ENCODE results near the gene RIPK3.
A peak's percentile ranks its signal among the peaks of the same experiment; 100 is the strongest.

Gene RIPK3

DNA sequence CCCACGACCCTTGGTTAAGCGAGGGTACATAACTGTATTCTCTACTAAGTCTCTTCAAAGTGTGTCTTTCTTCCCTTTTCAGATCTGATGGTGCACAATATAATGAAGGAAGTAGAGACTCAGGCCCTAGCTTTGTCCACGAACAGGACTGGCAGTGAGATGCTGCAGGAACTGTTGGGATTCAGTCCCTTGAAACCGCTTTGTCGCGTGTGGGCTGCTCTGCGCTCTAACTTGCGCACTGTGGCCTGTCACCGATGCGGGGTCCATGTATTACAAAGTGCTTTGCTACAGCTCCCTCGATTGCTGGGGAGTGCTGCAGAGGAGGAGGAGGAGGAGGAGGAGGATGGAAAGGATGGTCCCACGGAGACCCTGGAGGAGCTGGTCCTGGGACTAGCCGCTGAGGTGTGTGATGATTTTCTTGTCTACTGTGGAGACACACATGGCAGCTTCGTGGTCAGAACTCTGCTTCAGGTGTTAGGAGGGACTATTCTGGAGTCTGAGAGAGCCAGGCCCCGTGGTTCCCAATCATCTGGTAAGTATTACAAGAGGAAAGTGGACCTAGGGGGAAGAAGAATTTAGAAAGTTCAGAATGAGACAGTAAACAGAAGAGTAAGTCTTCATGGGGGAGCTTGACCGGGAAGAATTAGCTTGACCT is 39.3 kb downstream of the RIPK3 start:
- DNase-seq = no peak

DNA sequence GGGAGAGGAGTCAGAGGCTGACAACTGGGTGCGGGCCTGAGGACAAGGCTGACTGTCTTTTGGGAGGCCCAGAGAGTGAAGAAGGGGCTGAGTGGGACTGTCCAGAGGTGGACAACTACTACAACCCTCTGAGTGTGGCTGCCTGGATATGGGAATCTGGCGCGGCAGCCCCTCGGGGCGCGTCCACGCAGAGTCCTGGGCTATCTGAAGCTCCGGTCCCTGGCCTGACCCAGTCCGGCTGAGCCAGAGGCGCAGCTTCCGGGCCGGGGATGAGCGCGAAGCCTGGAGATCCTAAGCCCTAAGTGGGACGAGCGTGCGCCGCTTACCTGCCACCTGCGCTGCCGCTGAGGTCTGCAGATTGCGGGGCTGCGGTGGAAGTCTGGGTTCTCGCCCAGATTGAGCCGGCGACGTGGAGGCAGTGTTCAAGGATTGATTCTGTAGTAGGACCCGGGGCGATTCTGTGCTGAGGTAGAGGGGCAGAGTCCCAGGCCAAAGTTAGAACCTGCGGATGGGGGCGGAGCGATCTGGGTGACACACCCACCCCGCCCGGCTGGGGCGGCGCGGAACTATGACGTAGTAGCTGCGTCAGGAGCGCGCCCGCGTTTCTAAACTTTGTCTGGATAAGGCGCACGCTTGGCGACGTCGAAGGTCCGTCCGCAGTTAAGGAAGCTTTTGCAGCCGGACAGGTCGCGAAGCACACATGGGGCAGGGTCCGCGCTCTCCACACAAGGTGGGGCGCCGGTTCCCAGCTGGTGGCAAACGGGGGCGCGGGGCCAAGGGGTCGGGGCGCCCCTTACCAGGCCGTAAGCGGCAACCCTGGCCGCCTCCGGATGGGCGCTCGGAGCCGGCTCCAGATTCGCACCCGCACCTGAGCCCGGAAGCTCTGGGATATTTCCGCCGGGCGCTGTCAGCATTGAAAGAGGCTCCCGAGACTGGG is 40.3 kb downstream of the RIPK3 start, which contains the start of the genes DHRS1 and NOP9:
Gene DHRS1, minus strand, starts transcription at position 526 of the 937 bp plus-strand sequence. CDS start 674 bp downstream, outside the sequence.
Gene NOP9, plus strand, starts transcription at position 596 of the 937 bp plus-strand sequence. Its CDS starts 105 bp downstream, at position 701.
- peak; percentile 90 for DNase-seq

DNA sequence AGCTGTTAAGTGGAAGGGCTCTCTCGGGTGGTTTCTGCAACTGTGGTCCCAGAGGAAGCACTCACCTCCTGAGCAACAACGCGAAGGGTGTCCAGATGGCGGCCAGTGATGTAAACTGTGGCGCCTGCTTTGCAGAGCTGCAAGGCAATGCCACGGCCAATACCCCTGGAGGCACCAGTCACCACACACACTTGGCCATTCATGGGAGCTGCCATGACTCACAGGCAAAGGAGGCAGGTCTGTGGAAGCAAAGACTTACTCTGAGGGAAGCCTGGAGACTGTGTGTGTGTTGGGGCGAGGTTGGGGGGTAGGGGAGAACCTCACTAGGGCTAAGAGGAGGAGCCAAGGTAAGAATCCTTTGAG is 40.9 kb downstream of the RIPK3 start:
- peak; percentile 27 for DNase-seq

DNA sequence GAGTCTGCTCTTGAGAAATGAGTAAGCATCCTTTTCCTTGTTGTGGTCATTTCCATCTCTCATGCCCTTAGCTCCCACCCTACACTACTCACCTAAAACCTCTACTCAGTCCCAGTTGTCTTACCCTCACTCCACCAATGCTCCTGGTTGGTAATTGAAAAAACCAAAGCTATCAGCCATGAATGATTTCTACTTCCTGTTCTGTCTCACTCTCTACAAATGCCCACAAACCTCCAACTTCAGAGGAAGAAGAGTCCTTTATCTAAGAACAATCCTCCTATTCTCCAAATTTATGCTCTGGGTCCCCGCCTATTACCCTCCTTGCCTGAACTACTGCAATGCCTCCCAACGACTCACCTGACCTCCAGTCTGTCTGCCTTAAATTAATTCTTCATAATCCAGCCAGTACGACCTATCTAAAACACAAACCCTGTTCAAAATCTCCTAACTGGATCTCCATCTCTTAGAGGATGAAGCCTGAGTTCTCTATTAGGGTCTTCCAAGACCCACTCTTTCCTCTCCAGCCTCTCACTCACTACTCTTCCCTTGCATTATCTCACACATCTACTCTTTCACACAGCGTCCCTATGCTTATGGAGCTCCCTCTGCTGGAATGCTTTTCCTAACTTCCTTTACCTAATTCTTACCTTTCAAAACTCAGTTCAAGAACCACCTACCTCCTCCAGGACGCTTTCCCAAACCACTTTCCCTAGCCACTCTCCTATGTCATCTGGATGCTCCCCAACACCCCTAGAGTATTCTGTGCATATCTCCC is 42.4 kb downstream of the RIPK3 start:
- DNase-seq = peak; percentile 68

DNA sequence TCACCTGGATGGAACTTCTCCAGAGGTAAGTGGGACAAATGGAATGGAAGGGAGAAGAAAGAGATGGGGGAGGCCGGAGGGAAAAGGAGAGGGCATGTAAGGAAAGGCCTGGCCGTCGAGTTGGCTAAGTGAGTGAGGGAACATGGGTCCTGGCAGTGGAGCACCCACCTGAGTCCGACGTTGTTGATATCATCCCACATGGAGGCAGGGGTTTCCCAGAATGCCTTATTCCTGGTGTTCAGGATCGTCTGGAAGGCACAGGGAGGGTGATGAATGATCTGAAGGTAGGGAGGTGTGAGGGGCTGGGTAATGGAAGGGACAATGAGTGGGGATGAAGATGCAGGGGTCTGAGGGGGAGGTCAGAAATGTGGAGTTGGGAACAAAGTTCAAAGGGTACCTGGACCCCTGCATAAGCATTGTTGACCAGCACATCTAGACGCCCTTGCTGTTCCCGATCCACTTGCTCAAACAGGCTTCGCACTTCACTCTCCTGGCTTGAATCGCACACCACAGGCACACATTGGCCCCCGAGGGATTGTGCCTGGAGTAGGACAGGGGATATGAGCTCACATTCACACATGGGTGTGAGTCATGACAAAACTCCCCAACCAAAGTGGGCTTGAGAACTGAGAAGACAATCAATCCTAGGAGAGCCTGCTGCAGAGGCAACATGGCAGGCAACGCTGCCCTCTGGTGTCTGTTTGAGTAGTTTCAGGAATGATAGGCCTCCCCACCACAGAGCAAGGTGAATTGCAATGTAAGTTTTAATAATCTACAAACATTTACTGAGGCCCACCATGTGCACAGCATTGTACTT is 43.2 kb downstream of the RIPK3 start:
- peak; percentile 83 for DNase-seq

DNA sequence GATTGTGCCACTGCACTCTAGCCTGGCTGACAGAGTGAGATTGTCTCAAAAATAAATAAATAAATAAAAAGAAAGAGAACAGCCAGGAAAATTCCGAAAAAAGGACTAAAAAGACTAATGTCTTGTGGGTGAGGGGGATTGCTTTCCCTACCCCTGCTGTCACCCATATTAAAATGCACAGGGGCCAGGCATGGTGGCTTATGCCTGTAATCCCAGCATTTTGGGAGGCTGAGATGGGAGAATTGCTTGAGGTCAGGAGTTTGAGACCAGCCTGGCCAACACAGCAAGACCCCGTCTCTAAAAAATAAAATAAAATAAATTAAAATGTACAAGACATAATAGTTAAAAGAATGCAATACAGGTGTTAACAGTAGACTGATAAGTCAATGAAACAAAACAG is 46.3 kb downstream of the RIPK3 start:
- no peak for DNase-seq

DNA sequence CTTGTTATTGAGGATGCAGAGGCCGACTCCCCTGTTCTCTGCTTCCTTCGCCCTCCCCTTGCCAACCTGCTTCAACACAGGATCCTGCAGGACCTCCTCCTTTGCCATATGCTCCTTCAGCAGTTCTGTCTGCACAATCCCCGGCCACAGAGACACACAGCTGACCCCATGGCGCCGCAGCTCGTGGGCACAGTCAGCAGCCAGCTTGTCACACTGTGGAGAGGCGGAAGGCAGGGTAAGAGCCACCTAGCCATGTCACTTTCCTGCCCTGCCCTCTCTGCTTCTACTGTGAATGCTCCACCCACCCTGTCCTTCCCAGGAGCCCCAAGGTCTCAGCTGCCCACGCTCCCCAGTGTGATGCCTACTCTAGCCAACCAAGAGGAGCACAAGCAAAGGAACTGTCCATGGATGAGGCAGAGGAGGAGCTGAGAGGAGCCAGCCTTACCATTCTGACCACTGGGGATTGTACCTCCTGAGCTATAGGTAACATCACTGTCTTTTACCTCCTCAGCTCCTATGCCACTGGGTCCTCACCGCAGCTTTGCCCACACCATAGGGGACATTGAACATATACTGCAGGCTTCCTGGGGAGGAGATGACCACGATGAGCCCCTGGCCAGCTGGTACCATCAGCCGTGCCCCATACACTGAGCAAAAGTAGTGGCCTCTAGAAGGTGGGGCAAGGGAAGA is 47.5 kb downstream of the RIPK3 start:
- DNase-seq = no peak

DNA sequence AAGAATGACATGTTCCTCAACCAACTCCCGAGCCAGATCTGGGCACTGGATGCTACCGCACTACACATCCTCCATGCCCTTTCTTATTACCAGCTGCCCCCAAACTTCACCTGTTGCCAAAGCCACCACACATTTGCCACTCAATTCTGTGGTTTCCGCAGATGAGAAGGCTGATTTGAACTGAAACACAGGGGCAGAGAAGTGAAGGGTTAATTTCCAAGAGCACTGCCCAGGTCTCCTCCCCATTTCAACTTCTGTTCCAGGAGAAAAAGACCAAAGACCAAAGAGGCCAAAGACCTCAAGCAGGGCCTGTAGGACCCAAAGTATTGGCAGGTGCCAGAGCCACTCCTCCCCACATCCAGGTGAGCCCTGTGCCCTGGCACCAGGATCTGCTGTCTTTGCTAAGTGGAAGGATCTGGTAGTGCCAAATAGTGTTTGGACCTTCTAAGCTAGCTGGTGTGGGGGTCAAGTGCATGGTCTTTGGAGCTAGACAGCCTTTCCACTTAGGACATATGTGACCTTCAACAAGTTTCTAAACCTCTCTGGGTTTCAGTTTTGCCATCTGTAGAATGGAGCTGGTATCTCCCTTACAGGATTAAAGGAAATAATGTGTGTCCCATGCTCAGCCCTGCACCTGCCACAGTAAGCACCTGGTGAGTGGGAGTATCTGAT is 48.2 kb downstream of the RIPK3 start:
- no peak for DNase-seq

DNA sequence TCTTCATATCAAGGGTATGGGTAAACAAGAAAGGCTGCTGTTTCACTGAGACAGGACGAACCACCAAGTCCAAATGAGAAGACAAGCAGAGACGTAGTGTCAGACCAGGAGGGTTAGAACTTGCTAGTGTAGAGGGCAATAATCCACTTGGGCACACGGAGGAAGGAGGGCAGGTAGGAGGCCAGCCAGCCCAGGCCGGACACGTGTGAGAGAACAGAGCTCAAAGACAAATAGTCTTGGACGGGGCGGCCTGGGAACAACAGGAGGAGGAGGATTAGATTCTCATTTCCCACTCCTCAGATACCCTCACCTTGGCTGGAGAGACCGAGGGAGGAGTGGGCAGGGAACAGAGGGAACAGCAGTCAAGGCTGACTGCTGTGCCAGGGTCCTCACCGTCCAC is 49.0 kb downstream of the RIPK3 start:
- DNase-seq = no peak

DNA sequence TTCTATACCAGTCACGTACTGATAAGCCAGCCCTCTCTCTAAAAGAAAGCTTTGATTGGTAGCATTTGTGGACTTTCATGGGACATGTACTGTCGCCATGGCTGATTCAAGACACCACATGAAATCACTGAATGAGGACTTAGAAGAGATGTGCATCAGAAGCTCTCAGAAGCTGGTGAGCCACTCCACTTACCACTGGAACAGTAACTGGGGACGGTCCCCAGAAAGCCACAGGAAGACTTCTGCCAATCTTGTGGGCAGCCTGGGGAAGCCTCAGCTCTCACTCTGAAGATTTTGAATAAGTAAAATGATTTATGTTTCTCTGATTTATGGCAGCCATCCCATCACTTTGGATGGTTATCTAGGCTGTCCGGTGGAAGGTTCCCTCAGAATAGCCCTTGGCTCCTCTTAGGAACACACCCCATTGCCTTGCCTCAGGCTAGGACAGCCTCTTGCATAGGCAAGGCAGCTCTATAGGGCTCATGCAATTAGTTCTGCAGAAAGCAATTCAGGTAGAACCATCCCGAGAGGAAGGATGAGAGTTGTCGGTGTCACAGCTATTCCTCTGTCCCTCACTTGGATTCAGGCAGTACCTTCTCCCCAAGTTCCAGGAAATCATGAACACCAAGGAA is 50.0 kb downstream of the RIPK3 start:
- DNase-seq = no peak

DNA sequence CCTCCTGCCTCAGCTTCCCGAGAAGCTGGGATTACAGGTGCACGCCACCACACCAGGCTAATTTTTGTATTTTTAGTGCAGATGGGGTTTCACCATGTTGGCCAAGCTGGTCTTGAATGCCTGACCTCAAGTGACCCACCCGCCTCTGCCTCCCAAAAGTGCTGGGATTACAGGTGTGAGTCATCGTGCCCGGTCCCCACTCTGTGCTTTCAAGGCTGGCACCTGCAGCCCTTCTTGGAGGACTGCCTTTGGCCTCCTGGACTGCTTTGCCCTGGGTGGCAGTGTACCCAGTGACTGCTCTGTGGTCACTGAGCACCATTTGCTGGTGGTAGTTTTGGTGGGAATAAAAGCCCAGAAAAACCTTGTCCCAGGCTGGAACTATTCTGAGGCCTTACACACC is 52.8 kb downstream of the RIPK3 start:
- no peak for DNase-seq
